KMS-11 (cell line): ENCODE results near the gene NXPE3.

Experiments
- H2AFZ ChIP-seq: fragments of 200-600 bp; sonication (generic); 2 replicates; pipeline ENCODE4 v1.6.1; 2016; ENCODE audit warnings: antibody characterized with exemption, mixed run types, low read depth
- H3K27ac ChIP-seq: fragments of 200-600 bp; sonication (generic); 2 replicates; pipeline ENCODE4 v1.6.1; 2016; ENCODE audit warnings: mild to moderate bottlenecking, mixed run types
- H3K27me3 ChIP-seq: fragments of 200-600 bp; sonication (generic); 2 replicates; pipeline ENCODE4 v1.6.1; 2017; ENCODE audit warnings: mild to moderate bottlenecking, low read depth, mixed run types, moderate library complexity; ENCODE audit not compliant: insufficient read depth
- H3K36me3 ChIP-seq: fragments of 200-600 bp; sonication (generic); 2 replicates; pipeline ENCODE4 v1.6.1; 2017; ENCODE audit warnings: mild to moderate bottlenecking, mixed run types; ENCODE audit not compliant: insufficient read depth
- H3K4me1 ChIP-seq: fragments of 200-600 bp; sonication (generic); 2 replicates; pipeline ENCODE4 v1.6.1; 2016; ENCODE audit warnings: mild to moderate bottlenecking, low read depth, mixed run types; ENCODE audit not compliant: poor library complexity, severe bottlenecking
- H3K4me2 ChIP-seq: fragments of 200-600 bp; sonication (generic); 2 replicates; pipeline ENCODE4 v1.7.0; 2016; ENCODE audit warnings: mild to moderate bottlenecking, mixed run types
- H3K4me3 ChIP-seq: fragments of 200-600 bp; sonication (generic); IDR thresholded peaks from 2 replicates; pipeline ENCODE4 v1.6.1; 2017; ENCODE audit warnings: low read depth, low read length, mixed read lengths; ENCODE audit not compliant: insufficient read depth
- H3K79me2 ChIP-seq: fragments of 200-600 bp; sonication (generic); 2 replicates; pipeline ENCODE4 v1.6.1; 2016; ENCODE audit warnings: low read depth, mixed run types; ENCODE audit not compliant: insufficient read depth
- H3K9ac ChIP-seq: fragments of 200-600 bp; sonication (generic); 2 replicates; pipeline ENCODE4 v1.6.1; 2016; ENCODE audit warnings: mild to moderate bottlenecking, mixed run types
- H4K20me1 ChIP-seq: fragments of 200-600 bp; sonication (generic); 2 replicates; pipeline ENCODE4 v1.6.1; 2016; ENCODE audit warnings: mild to moderate bottlenecking, mixed run types; ENCODE audit not compliant: insufficient read depth
- TF ChIP-seq, protein P1 (sequence below): fragments of 200-600 bp; sonication (generic); conservative IDR thresholded peaks from 2 replicates; pipeline ENCODE4 v1.6.1; 2017; ENCODE audit warnings: low read depth, mild to moderate bottlenecking, antibody characterized with exemption, low read length, moderate library complexity, mixed read lengths

Gene NXPE3

DNA sequence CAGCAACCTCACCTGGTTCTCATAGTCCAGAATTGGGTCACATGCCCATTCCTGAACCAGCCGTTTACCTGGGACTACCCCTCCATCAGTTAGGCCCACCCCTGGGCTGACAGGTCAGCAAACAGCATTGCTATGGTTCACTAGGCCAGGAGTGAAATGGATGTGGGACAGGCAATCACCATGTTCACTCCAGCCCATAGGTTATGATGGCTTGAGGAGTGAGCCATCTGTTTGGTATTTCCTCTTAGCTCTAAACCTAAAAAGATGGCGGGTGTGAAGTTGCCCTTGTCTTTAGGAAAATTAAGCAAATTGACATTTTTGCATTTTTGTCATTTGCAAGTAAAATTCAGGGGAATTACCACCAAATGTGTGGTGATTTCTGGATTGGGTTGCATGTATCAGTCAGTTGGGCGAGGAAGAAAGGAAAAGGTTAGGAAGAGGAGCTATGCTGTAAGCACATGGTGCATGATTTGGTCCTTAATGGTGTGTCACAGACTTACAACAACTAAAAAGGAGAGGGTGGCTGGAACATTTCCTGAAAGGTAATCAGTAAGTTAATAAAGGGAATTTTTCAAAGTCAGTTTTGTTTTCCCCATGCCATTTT lies 17.2 kb downstream of the NXPE3 start:
- H3K36me3 ChIP-seq: no peaks in the 10 kb centered on the region
- H3K27ac ChIP-seq: no peak overlapping the region
- no peak overlapping the region for H2AFZ ChIP-seq
- no peak overlapping the region for H3K4me3 ChIP-seq
- H3K9ac ChIP-seq: no peak overlapping the region
- TF ChIP-seq, protein P1, sequence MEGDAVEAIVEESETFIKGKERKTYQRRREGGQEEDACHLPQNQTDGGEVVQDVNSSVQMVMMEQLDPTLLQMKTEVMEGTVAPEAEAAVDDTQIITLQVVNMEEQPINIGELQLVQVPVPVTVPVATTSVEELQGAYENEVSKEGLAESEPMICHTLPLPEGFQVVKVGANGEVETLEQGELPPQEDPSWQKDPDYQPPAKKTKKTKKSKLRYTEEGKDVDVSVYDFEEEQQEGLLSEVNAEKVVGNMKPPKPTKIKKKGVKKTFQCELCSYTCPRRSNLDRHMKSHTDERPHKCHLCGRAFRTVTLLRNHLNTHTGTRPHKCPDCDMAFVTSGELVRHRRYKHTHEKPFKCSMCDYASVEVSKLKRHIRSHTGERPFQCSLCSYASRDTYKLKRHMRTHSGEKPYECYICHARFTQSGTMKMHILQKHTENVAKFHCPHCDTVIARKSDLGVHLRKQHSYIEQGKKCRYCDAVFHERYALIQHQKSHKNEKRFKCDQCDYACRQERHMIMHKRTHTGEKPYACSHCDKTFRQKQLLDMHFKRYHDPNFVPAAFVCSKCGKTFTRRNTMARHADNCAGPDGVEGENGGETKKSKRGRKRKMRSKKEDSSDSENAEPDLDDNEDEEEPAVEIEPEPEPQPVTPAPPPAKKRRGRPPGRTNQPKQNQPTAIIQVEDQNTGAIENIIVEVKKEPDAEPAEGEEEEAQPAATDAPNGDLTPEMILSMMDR: no peak
- no peaks in the 10 kb centered on the region for H3K27me3 ChIP-seq
- no peak overlapping the region for H3K4me2 ChIP-seq
- H3K79me2 ChIP-seq: no peaks in the 10 kb centered on the region
- no peaks in the 10 kb centered on the region for H4K20me1 ChIP-seq
- peaks cover 27% of the 10 kb centered on the region for H3K4me1 ChIP-seq

DNA sequence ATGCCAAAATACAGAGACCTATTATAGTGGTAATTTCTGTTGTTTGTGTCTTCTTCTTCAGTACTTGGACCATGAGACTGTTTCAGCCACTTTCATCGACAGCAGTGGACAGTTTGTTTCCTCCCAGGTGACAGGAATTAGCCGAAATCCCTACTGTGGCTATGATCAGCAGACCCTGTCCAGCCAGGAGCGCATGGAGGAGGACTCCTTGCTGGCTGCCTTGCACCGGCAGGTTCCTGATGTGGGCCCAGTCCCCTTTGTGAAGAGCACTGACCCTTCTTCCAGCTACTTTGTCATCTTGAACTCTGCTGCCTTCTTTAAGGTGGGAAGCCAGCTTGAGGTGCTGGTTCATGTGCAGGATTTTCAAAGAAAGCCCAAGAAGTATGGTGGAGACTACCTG lies 22.2 kb downstream of the NXPE3 start:
- no peak overlapping the region for H3K4me2 ChIP-seq
- no peak overlapping the region for H3K27ac ChIP-seq
- H2AFZ ChIP-seq: no peak overlapping the region
- TF ChIP-seq, protein P1: no peak
- H3K4me1 ChIP-seq: peaks cover 19% of the 10 kb centered on the region
- H3K27me3 ChIP-seq: no peaks in the 10 kb centered on the region
- H3K9ac ChIP-seq: no peak overlapping the region
- H3K79me2 ChIP-seq: no peaks in the 10 kb centered on the region
- H4K20me1 ChIP-seq: no peaks in the 10 kb centered on the region
- H3K36me3 ChIP-seq: no peaks in the 10 kb centered on the region
- H3K4me3 ChIP-seq: no peak overlapping the region

DNA sequence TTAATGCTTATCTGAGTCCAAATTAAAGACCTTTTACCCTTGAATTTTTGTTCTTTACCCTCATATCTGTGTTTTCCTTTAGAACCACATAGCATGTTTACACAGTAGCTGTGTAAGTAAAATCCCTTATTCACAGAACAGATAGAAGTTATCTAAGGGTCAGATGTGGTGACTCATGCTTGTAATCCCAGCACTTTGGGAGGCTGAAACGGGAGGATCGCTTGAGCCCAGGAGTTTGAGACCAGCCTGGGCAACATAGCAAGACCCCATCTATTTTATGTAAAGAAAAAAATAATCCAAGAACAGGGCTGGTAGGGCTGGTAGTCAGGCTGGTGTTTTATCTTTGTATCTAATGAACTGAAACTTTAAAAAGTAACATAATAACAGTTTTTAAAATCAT lies 23.2 kb downstream of the NXPE3 start:
- peaks cover 28% of the 10 kb centered on the region for H3K4me1 ChIP-seq
- H2AFZ ChIP-seq: no peak overlapping the region
- H3K4me2 ChIP-seq: no peak overlapping the region
- TF ChIP-seq, protein P1: no peak
- no peaks in the 10 kb centered on the region for H4K20me1 ChIP-seq
- H3K9ac ChIP-seq: no peak overlapping the region
- no peaks in the 10 kb centered on the region for H3K27me3 ChIP-seq
- H3K36me3 ChIP-seq: no peaks in the 10 kb centered on the region
- no peaks in the 10 kb centered on the region for H3K79me2 ChIP-seq
- no peak overlapping the region for H3K4me3 ChIP-seq
- no peak overlapping the region for H3K27ac ChIP-seq

DNA sequence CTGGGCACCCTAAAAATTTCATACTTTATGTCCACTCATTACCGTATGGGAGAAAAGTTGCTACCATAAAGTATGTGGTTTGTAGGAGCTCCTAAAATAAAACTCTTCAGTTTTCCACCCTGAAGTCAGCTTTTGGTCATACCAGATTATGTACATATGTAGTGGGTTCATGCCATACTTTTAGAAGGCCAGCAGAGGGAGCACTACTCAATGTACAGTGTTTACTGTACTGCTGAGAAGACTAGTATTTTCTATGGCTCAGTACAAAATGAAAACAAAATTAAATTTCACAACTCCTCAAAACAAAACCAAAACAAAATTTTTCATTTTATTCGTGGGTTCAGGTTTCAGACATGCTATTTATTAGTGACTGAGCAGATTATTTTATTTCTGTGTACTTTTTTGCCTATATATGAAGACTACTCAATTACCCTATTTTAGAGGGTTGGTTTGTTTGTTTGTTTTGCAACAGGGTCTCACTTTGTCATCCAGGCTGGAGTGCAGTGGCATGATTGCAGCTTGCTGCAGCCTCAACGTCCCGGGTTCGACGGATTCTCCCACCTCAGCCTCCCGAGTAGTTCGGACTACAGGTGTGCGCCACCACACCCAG lies 24.3 kb downstream of the NXPE3 start:
- Histone ChIP-seq H3K4me2 (peak overlapping the region; percentile 33; the same call in 1 of the 2 replicates), H4K20me1 (no peaks in the 10 kb centered on the region), H3K36me3 (no peaks in the 10 kb centered on the region), H2AFZ (no peak overlapping the region), H3K4me3 (no peak overlapping the region), H3K9ac (no peak overlapping the region), H3K27me3 (no peaks in the 10 kb centered on the region), H3K27ac (no peak overlapping the region), H3K4me1 (peaks cover 39% of the 10 kb centered on the region), H3K79me2 (no peaks in the 10 kb centered on the region)
- TF ChIP-seq, protein P1: peak; percentile 83
